Measurements from ENCODE around the gene IFT122. TPM values are rescaled to one million over a fixed set of nuclear protein-coding genes. Genes with fewer than 3 reads are reported as not detected.
"Not testable (repeated sequence)": the region's sequence is repeated elsewhere in the genome, so short reads cannot be mapped to it uniquely, and the experiment has no call there.

The IFT122 gene
- total RNA-seq: 42.3 TPM

DNA sequence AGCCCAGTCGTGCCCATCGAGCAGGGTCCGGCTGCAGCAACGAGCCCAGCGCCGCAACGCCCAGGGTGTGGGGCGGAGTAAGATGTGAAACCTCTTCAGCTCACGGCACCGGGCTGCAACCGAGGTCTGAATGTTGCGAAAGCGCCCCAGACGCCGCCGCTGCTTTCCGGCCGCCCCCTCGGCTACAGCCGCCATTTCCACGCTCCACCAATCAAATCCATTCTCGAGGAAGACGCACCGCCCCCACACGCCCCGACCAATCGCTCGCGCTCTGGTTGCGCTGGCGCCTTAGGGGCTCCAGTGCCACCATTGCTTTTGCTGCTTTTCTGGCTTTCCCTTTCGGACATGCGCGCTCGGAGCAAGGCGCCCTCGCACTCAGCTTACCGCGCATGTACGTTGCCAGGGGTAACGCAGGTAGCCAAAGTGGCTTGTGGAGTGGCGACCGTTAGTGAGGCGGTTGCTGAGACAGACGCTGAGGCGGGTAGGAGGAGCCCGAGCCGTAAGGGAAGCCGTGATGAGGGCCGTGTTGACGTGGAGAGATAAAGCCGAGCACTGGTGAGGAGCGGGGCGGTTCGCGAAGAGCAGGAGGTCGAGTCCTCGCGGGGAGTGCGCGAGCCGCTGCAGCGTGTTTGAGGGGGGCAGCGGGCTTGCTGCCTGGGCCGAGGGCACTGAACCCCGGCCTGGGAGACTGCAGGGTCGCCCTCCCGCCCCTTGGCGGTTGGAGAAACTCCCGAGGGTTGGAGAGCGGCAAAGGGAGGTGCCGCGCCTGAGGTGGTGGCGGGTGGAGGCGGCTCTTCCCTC lies at the start of gene IFT122, which contains the start of gene MBD4:
Gene IFT122, plus strand, starts transcription at position 408 of the 801 bp plus-strand sequence. Its CDS starts 107 bp downstream, at position 515.
Gene MBD4, minus strand, starts transcription at position 132 of the 801 bp plus-strand sequence. Its CDS starts 115 bp downstream, at position 17.
- H3K36me3 ChIP-seq (ENCODE audit: control insufficient read depth in 3 of 3, insufficient read depth in 3 of 3, low read length in 3 of 3): peaks cover 4 to 19% (median 17%) of the 10 kb centered on the region in 3 donors
- no peaks in the 10 kb centered on the region for H3K27me3 ChIP-seq (ENCODE audit: control insufficient read depth in 3 of 3, insufficient read depth in 3 of 3, low read length in 3 of 3)
- H3K9ac ChIP-seq (ENCODE audit: low read depth in 1 of 3, low read length in 3 of 3): peak within 1 kb of the TSS; percentile 91 to 93 (median 92)
- peaks cover 23 to 43% (median 25%) of the 10 kb centered on the region in 3 donors for H3K4me1 ChIP-seq (ENCODE audit: control insufficient read depth in 3 of 3, insufficient read depth in 3 of 3, low read length in 3 of 3)
- H3K4me3 ChIP-seq (ENCODE audit: low read length in 3 of 3): peak within 1 kb of the TSS; percentile 90 to 95 (median 94)
- peak within 1 kb of the TSS; percentile 86 for H3K27ac ChIP-seq (ENCODE audit: low read depth, low read length)
- no peaks in the 10 kb centered on the region for H3K9me3 ChIP-seq (ENCODE audit: control insufficient read depth in 3 of 3, low read length in 3 of 3)

DNA sequence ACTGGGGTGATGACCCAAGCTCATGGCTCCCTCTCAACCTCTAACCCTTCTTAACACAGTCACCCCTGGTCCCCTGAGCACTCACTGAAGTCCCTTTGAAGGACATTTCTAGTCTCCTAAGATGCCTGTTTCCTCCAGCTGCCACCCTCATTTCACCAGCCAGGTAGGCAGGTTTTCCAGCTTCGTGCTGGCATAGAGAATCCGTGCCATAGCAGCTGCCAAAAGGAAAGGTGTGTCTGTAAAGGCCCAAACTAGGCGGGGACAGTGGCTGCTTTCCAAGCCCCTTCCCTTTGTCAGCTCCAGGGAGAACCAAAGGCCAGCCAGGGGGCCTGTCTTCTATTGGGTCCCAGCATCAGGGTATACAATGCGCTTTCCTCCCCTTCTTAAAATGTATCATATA lies 48.4 kb upstream of the IFT122 start:
- H3K4me1 ChIP-seq (ENCODE audit: control insufficient read depth in 3 of 3, insufficient read depth in 3 of 3, low read length in 3 of 3): peaks cover 5 to 12% (median 11%) of the 10 kb centered on the region in 3 donors
- H3K36me3 ChIP-seq (ENCODE audit: control insufficient read depth in 3 of 3, insufficient read depth in 3 of 3, low read length in 3 of 3): peaks cover 24 to 49% (median 37%) of the 10 kb centered on the region in 3 donors
- not testable (repeated sequence) for H3K27me3 ChIP-seq (ENCODE audit: control insufficient read depth in 3 of 3, insufficient read depth in 3 of 3, low read length in 3 of 3); H3K4me3 ChIP-seq (ENCODE audit: low read length in 3 of 3); H3K27ac ChIP-seq (ENCODE audit: low read depth, low read length); H3K9me3 ChIP-seq (ENCODE audit: control insufficient read depth in 3 of 3, low read length in 3 of 3)
- peak overlapping the region in 1 of 3 donors; percentile 16 for H3K9ac ChIP-seq (ENCODE audit: low read depth in 1 of 3, low read length in 3 of 3)

DNA sequence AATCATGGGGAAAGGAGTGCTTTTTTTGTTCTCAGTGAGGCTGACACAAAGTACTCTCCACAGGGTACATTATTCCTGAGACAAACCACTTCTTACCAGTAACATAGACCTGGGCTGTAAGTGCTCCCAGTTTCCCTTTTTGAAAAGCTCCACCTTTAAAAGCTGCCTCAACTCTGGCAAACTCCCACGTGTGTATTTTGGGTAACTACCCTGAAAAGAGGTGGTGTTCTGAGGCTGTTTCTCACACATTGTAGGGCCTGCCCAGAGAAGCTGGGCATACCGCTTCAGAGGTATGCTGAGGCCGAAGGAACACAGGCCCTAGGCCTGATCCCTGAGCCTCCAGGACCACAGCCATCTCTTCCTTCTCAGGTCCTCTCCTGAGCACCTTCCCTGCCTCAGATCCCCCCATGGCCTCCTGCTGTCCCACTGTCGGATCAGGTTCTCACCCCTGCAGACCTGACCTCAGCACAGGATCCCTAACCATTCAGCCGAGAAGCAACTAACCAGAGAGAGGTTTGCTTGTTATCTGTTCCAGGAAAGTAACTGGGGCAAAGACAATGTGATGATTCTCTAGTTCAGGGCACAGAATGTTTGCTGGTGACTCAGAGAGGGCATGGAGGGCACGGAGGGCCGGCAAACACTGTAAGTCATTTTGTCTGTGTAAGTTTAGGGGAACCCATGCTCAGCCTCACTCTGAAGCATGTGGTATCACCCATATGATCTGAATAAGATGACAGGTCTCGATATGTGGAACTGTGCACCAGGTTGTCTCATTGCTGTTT lies 47.7 kb upstream of the IFT122 start:
- not testable (repeated sequence) for H3K9ac ChIP-seq (ENCODE audit: low read depth in 1 of 3, low read length in 3 of 3); H3K4me3 ChIP-seq (ENCODE audit: low read length in 3 of 3); H3K9me3 ChIP-seq (ENCODE audit: control insufficient read depth in 3 of 3, low read length in 3 of 3); H3K27me3 ChIP-seq (ENCODE audit: control insufficient read depth in 3 of 3, insufficient read depth in 3 of 3, low read length in 3 of 3); H3K27ac ChIP-seq (ENCODE audit: low read depth, low read length)
- Histone ChIP-seq H3K4me1 (ENCODE audit: control insufficient read depth in 3 of 3, insufficient read depth in 3 of 3, low read length in 3 of 3) (peaks cover 5 to 12% (median 11%) of the 10 kb centered on the region in 3 donors), H3K36me3 (ENCODE audit: control insufficient read depth in 3 of 3, insufficient read depth in 3 of 3, low read length in 3 of 3) (peaks cover 22 to 48% (median 31%) of the 10 kb centered on the region in 3 donors)

DNA sequence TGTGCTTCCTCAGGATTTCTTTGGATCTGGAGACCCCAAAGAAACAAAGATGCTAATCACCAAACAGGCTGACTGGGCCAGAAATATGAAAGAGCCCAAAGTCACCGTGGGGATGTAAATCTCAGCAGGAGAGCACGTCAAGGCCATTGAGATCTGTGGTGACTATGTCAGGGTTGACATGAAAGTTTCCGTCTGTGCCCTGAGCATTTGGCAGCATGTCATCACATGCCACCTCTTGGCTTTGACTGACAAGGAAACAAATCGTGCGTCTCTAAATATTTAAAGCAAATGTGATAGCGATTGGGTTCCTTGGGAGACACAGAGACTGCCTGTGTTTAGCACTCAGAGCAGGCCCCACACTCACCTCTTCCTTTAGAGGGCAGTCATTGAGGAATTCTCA lies 46.8 kb upstream of the IFT122 start:
- peaks cover 19 to 39% (median 30%) of the 10 kb centered on the region in 3 donors for H3K36me3 ChIP-seq (ENCODE audit: control insufficient read depth in 3 of 3, insufficient read depth in 3 of 3, low read length in 3 of 3)
- H3K9ac ChIP-seq (ENCODE audit: low read depth in 1 of 3, low read length in 3 of 3): no peak overlapping the region
- H3K4me1 ChIP-seq (ENCODE audit: control insufficient read depth in 3 of 3, insufficient read depth in 3 of 3, low read length in 3 of 3): peaks cover 8 to 18% (median 15%) of the 10 kb centered on the region in 3 donors

DNA sequence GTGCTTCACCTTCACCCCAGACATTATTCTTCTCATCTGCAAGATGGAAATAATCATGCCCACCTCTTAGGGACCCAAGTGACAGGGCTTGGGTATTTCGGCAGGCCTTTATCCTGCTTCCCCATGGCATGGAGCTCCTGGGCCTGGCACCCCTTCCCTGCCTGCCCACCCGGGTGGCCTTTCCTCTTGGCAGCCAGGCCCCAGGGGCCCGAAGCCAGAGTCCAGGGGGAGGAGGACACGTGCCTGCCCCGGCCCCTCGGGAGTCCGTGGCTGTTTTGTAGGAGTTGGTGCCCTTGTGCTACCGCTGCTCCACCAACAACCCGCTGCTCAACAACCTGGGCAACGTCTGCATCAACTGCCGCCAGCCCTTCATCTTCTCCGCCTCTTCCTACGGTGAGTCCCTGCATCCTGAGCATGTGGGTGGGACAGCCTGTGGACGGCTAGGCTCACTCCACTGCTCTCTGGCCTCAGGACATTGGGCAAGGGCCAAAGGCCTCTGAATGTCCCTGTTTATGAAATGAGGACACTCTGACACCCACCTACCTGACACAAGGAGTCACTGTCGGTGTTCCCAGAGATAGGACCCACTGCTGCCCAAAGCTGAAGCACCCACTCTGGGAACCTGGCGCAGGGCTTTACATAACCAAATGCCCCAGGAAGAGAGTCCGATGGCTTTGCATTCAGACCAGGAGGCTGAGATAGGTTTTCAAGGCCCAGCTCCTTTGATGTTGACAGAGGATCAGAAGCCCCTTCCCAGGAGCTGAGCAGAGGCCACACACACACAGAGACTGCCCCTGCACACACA lies 46.1 kb upstream of the IFT122 start:
- H3K9me3 ChIP-seq (ENCODE audit: control insufficient read depth in 3 of 3, low read length in 3 of 3); H3K4me3 ChIP-seq (ENCODE audit: low read length in 3 of 3); H3K27me3 ChIP-seq (ENCODE audit: control insufficient read depth in 3 of 3, insufficient read depth in 3 of 3, low read length in 3 of 3); H3K27ac ChIP-seq (ENCODE audit: low read depth, low read length); H3K9ac ChIP-seq (ENCODE audit: low read depth in 1 of 3, low read length in 3 of 3): not testable (repeated sequence)
- H3K4me1 ChIP-seq (ENCODE audit: control insufficient read depth in 3 of 3, insufficient read depth in 3 of 3, low read length in 3 of 3): peaks cover 13 to 24% (median 22%) of the 10 kb centered on the region in 3 donors
- peaks cover 19 to 36% (median 30%) of the 10 kb centered on the region in 3 donors for H3K36me3 ChIP-seq (ENCODE audit: control insufficient read depth in 3 of 3, insufficient read depth in 3 of 3, low read length in 3 of 3)

More for the DNA sequence above, 46.8 kb upstream of the IFT122 start:
- Histone ChIP-seq H3K27me3 (ENCODE audit: control insufficient read depth in 3 of 3, insufficient read depth in 3 of 3, low read length in 3 of 3) (no peaks in the 10 kb centered on the region), H3K27ac (ENCODE audit: low read depth, low read length) (no peak overlapping the region), H3K4me3 (ENCODE audit: low read length in 3 of 3) (no peak overlapping the region), H3K9me3 (ENCODE audit: control insufficient read depth in 3 of 3, low read length in 3 of 3) (no peaks in the 10 kb centered on the region)

DNA sequence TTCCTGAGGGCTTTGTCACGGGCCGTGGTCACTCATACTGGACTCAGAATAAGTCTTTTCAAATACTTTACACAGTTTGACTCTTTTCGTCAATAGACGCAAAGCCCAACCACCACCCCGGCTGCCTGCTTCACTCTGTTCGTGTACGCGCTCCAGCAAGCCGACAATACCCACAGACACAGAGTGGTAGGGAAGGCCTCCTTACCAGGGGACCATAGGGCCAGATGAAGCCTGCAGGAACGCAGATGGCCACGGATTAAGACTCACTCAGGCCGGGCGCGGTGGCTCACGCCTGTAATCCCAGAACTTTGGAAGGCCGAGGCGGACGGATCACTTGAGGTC lies 41.2 kb upstream of the IFT122 start:
- peak overlapping the region; percentile 85 to 97 (median 94) for H3K9ac ChIP-seq (ENCODE audit: low read depth in 1 of 3, low read length in 3 of 3)
- H3K36me3 ChIP-seq (ENCODE audit: control insufficient read depth in 3 of 3, insufficient read depth in 3 of 3, low read length in 3 of 3): peaks cover 0 to 8% (median 3%) of the 10 kb centered on the region in 3 donors
- H3K27me3 ChIP-seq (ENCODE audit: control insufficient read depth in 3 of 3, insufficient read depth in 3 of 3, low read length in 3 of 3): no peaks in the 10 kb centered on the region
- peak overlapping the region; percentile 88 to 96 (median 95) for H3K4me3 ChIP-seq (ENCODE audit: low read length in 3 of 3)
- peaks cover 13 to 18% (median 14%) of the 10 kb centered on the region in 3 donors for H3K4me1 ChIP-seq (ENCODE audit: control insufficient read depth in 3 of 3, insufficient read depth in 3 of 3, low read length in 3 of 3)
- no peaks in the 10 kb centered on the region for H3K9me3 ChIP-seq (ENCODE audit: control insufficient read depth in 3 of 3, low read length in 3 of 3)
- H3K27ac ChIP-seq (ENCODE audit: low read depth, low read length): peak overlapping the region; percentile 84

DNA sequence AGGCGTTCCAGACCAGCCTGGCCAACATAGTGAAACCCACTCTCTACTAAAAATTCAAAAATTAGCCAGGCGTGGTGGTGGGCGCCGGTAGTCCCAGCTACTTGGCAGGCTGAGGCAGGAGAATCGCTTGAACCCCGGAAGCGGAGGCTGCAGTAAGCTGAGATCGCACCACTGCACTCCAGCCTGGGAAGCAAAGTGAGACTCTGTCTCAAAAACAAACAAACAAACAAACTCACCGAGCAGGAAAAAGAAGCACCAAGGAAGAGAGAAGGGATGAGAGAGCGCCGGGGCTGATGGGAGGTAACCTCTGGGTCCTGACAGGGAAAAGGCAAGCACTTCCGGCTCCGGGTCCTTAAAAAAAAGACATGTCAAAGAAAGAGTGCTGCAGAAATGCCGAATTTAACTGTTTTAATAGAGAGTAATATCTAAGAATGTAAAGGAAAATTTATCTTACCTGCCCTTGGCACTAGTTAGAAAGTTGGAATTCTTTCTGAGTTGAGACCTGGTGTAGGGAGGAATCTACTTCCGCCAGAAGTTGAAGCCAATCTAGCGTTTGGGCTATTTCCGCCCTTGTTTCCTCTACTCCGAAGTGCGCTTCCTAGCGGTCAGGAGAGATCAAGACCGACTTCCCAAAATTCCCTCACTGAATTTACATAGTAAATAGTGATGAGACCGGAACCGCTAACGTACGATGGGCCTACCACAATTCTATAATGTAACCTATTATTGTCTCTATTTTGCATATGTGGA lies 40.7 kb upstream of the IFT122 start:
- Histone ChIP-seq H3K4me1 (ENCODE audit: control insufficient read depth in 3 of 3, insufficient read depth in 3 of 3, low read length in 3 of 3) (peaks cover 13 to 18% (median 14%) of the 10 kb centered on the region in 3 donors), H3K27ac (ENCODE audit: low read depth, low read length) (peak overlapping the region; percentile 84), H3K36me3 (ENCODE audit: control insufficient read depth in 3 of 3, insufficient read depth in 3 of 3, low read length in 3 of 3) (peaks cover 0 to 8% (median 3%) of the 10 kb centered on the region in 3 donors), H3K9me3 (ENCODE audit: control insufficient read depth in 3 of 3, low read length in 3 of 3) (no peaks in the 10 kb centered on the region), H3K27me3 (ENCODE audit: control insufficient read depth in 3 of 3, insufficient read depth in 3 of 3, low read length in 3 of 3) (no peaks in the 10 kb centered on the region), H3K9ac (ENCODE audit: low read depth in 1 of 3, low read length in 3 of 3) (peak overlapping the region; percentile 85 to 97 (median 94)), H3K4me3 (ENCODE audit: low read length in 3 of 3) (peak overlapping the region; percentile 88 to 96 (median 95))

DNA sequence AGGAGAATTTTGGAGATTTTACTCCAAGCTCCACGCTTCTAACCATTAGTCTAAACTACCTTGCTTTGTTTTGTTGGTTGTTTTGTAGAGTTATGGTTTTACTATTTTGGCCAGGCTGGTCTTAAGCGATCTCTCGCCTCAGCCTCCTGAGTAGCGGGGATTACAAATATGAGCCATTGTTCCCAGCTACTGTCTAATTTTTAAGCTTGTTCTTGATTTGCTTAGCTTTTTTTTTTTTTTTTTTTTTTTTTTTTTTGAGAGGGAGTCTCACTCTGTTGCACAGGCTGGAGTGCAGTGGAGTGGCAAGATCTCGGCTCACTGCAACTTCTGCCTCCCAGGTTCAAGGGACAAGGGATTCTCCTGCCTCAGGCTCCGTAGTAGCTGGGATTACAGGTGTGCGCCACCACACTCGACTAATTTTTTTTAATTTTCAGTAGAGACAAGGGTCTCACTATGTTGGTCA lies 40.1 kb upstream of the IFT122 start:
- H3K27ac ChIP-seq (ENCODE audit: low read depth, low read length): peak overlapping the region; percentile 84
- H3K27me3 ChIP-seq (ENCODE audit: control insufficient read depth in 3 of 3, insufficient read depth in 3 of 3, low read length in 3 of 3): no peaks in the 10 kb centered on the region
- peak overlapping the region in 2 of 3 donors; percentile 94 to 97 for H3K9ac ChIP-seq (ENCODE audit: low read depth in 1 of 3, low read length in 3 of 3)
- H3K9me3 ChIP-seq (ENCODE audit: control insufficient read depth in 3 of 3, low read length in 3 of 3): no peaks in the 10 kb centered on the region
- peak overlapping the region; percentile 88 to 96 (median 95) for H3K4me3 ChIP-seq (ENCODE audit: low read length in 3 of 3)
- H3K4me1 ChIP-seq (ENCODE audit: control insufficient read depth in 3 of 3, insufficient read depth in 3 of 3, low read length in 3 of 3): peaks cover 12 to 13% (median 12%) of the 10 kb centered on the region in 3 donors
- H3K36me3 ChIP-seq (ENCODE audit: control insufficient read depth in 3 of 3, insufficient read depth in 3 of 3, low read length in 3 of 3): peaks cover 0 to 8% (median 3%) of the 10 kb centered on the region in 3 donors

- Histone ChIP-seq H3K27me3 (ENCODE audit: control insufficient read depth in 3 of 3, insufficient read depth in 3 of 3, low read length in 3 of 3) (no peaks in the 10 kb centered on the region), H3K36me3 (ENCODE audit: control insufficient read depth in 3 of 3, insufficient read depth in 3 of 3, low read length in 3 of 3) (no peaks in the 10 kb centered on the region), H3K27ac (ENCODE audit: low read depth, low read length) (no peak overlapping the region), H3K9ac (ENCODE audit: low read depth in 1 of 3, low read length in 3 of 3) (no peak overlapping the region), H3K4me3 (ENCODE audit: low read length in 3 of 3) (no peak overlapping the region), H3K9me3 (ENCODE audit: control insufficient read depth in 3 of 3, low read length in 3 of 3) (no peaks in the 10 kb centered on the region), H3K4me1 (ENCODE audit: control insufficient read depth in 3 of 3, insufficient read depth in 3 of 3, low read length in 3 of 3) (peaks cover 11 to 13% (median 12%) of the 10 kb centered on the region in 3 donors)
Measured at GRCh38 chr3:129402210-129402609, 37.8 kb upstream of the IFT122 start.
